HL-60 (cell line): Measurements from ENCODE around the gene TRIM3.

Experiments
- GABPA ChIP-seq: IDR thresholded peaks from 2 replicates; pipeline ENCODE4 v1.6.1; 2012; ENCODE audit warnings: low read depth
- POLR2AphosphoS5 ChIP-seq: IDR thresholded peaks from 2 replicates; pipeline ENCODE4 v1.6.1; 2012; ENCODE audit warnings: low read depth
- SPI1 ChIP-seq: IDR thresholded peaks from 2 replicates; pipeline ENCODE4 v1.6.1; 2012; ENCODE audit warnings: low read depth, mild to moderate bottlenecking, borderline replicate concordance
- TF ChIP-seq, protein P1 (sequence below): IDR thresholded peaks from one replicate; pipeline ENCODE4 v1.5.1; 2011; ENCODE audit warnings: low read length, control low read depth, inconsistent platforms; ENCODE audit not compliant: insufficient read depth

GRCh38 chr11:6406370-6406769, 67.4 kb downstream of the TRIM3 start:
- TF ChIP-seq, protein P1, sequence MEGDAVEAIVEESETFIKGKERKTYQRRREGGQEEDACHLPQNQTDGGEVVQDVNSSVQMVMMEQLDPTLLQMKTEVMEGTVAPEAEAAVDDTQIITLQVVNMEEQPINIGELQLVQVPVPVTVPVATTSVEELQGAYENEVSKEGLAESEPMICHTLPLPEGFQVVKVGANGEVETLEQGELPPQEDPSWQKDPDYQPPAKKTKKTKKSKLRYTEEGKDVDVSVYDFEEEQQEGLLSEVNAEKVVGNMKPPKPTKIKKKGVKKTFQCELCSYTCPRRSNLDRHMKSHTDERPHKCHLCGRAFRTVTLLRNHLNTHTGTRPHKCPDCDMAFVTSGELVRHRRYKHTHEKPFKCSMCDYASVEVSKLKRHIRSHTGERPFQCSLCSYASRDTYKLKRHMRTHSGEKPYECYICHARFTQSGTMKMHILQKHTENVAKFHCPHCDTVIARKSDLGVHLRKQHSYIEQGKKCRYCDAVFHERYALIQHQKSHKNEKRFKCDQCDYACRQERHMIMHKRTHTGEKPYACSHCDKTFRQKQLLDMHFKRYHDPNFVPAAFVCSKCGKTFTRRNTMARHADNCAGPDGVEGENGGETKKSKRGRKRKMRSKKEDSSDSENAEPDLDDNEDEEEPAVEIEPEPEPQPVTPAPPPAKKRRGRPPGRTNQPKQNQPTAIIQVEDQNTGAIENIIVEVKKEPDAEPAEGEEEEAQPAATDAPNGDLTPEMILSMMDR: no peak
- TF ChIP-seq POLR2AphosphoS5 (no peak), SPI1 (no peak), GABPA (no peak)
